Smooth muscle cell (in vitro differentiated cells): ENCODE measurements around the gene CACNA1C. TPM values are rescaled to one million over a fixed set of nuclear protein-coding genes. Genes with fewer than 3 reads are reported as not detected.
"Not testable (repeated sequence)": the region's sequence is repeated elsewhere in the genome, so short reads cannot be mapped to it uniquely, and the experiment has no call there.

ENCODE experiments used
- DNase-seq: peaks from one replicate; lab custom pipeline; 2025; ENCODE audit not compliant: unreplicated experiment; lab: John Stamatoyannopoulos, UW
- H2AFZ ChIP-seq: fragments of 200-600 bp; sonication (generic); 2 replicates; pipeline ENCODE4 v1.6.0; 2016; ENCODE audit warnings: antibody characterized with exemption, low read depth, mild to moderate bottlenecking
- H3F3A ChIP-seq: fragments of 200-600 bp; sonication (generic); 2 replicates; pipeline ENCODE4 v1.6.0; 2017; ENCODE audit warnings: antibody characterized with exemption, low read depth
- H3K27ac ChIP-seq: fragments of 200-600 bp; sonication (generic); 2 replicates; pipeline ENCODE4 v1.5.1; 2016; ENCODE audit warnings: low read depth, mild to moderate bottlenecking
- H3K27me3 ChIP-seq: fragments of 200-600 bp; sonication (generic); 2 replicates; pipeline ENCODE4 v1.6.1; 2016; ENCODE audit warnings: low read depth, mild to moderate bottlenecking
- H3K36me3 ChIP-seq: fragments of 200-600 bp; sonication (generic); 2 replicates; pipeline ENCODE4 v1.5.1; 2016; ENCODE audit warnings: low read depth
- H3K4me1 ChIP-seq: fragments of 200-600 bp; sonication (generic); 2 replicates; pipeline ENCODE4 v1.5.1; 2016; ENCODE audit warnings: low read depth
- H3K4me2 ChIP-seq: fragments of 200-600 bp; sonication (generic); 2 replicates; pipeline ENCODE4 v1.6.0; 2016; ENCODE audit warnings: mild to moderate bottlenecking
- H3K4me3 ChIP-seq: fragments of 200-600 bp; sonication (generic); 2 replicates; pipeline ENCODE4 v1.5.1; 2016; ENCODE audit warnings: mild to moderate bottlenecking
- H3K79me2 ChIP-seq: fragments of 200-600 bp; sonication (generic); 2 replicates; pipeline ENCODE4 v1.6.0; 2016; ENCODE audit warnings: low read depth, mild to moderate bottlenecking
- H3K9ac ChIP-seq: fragments of 200-600 bp; sonication (generic); 2 replicates; pipeline ENCODE4 v1.6.0; 2016; ENCODE audit warnings: low read depth
- H3K9me3 ChIP-seq: fragments of 200-600 bp; sonication (generic); replicated peaks from 2 replicates; pipeline ENCODE4 v1.5.1; 2016; ENCODE audit warnings: low read depth
- H4K20me1 ChIP-seq: fragments of 200-600 bp; sonication (generic); 2 replicates; pipeline ENCODE4 v1.6.0; 2016; ENCODE audit warnings: low read depth
- CTCF ChIP-seq: fragments of 200-600 bp; sonication (generic); IDR thresholded peaks from 2 replicates; pipeline ENCODE4 v1.5.1; 2017; ENCODE audit warnings: borderline replicate concordance, mild to moderate bottlenecking, antibody characterized with exemption; ENCODE audit not compliant: insufficient read depth, poor library complexity, severe bottlenecking
- WGBS: methylation state at CpG from one replicate; pipeline ENCODE4 v1.1.7; 2016; ENCODE audit warnings: low lambda C conversion rate; 5-methylcytosine and 5-hydroxymethylcytosine counted together
- polyA plus RNA-seq: library from polyadenylated mRNA; unstranded; fragments of >200 nt; fragmentation: Nextera tagmentation; extraction: Ambion mirVana; gene quantifications from 2 replicates; pipeline ENCODE4 v1.2.1, GENCODE V29; 2016
- total RNA-seq: library from RNA; depleted of rRNA; stranded (reverse); fragments of >200 nt; gene quantifications from 2 replicates; pipeline ENCODE4 v1.2.3, GENCODE V29; 2014

The CACNA1C gene
- total and polyA plus RNA-seq, 2 experiments from 2014 or later: 1.6 to 4.5 TPM

- Histone ChIP-seq H3K27ac (no peak overlapping the region), H3K9me3 (no peaks in the 10 kb centered on the region), H3K4me3 (no peak overlapping the region), H2AFZ (no peak overlapping the region), H3F3A (no peaks in the 10 kb centered on the region), H4K20me1 (no peaks in the 10 kb centered on the region), H3K9ac (no peak overlapping the region), H3K36me3 (no peaks in the 10 kb centered on the region), H3K27me3 (no peaks in the 10 kb centered on the region), H3K4me1 (no peaks in the 10 kb centered on the region), H3K4me2 (no peak overlapping the region), H3K79me2 (no peaks in the 10 kb centered on the region)
- WGBS: 63% methylated on average over 7 of the region's 7 CpGs
- no peak for TF ChIP-seq CTCF
- no peak for DNase-seq
Measured at GRCh38 chr12:2129076-2129475, 76.3 kb downstream of the CACNA1C start.

GRCh38 chr12:2135661-2136418 is 83.1 kb downstream of the CACNA1C start:
- peak overlapping the region; percentile 13 for H3K4me3 ChIP-seq
- H3K4me2 ChIP-seq: peak overlapping the region; percentile 31
- not testable (repeated sequence) for H3K9ac ChIP-seq, H3K36me3 ChIP-seq, H3K27ac ChIP-seq, H3F3A ChIP-seq, H3K27me3 ChIP-seq, H4K20me1 ChIP-seq, DNase-seq, H3K79me2 ChIP-seq, H3K9me3 ChIP-seq, H3K4me1 ChIP-seq
- 41% methylated on average over 32 of the region's 37 CpGs for WGBS
- H2AFZ ChIP-seq: peak overlapping the region; percentile 55

- no peak for DNase-seq
Measured at GRCh38 chr12:2136901-2137300, 84.1 kb downstream of the CACNA1C start.

GRCh38 chr12:2137711-2138110 is 84.9 kb downstream of the CACNA1C start:
- peaks cover 4% of the 10 kb centered on the region for H3K4me1 ChIP-seq
- H3F3A ChIP-seq: no peaks in the 10 kb centered on the region
- H3K79me2 ChIP-seq: no peaks in the 10 kb centered on the region
- no peaks in the 10 kb centered on the region for H3K9me3 ChIP-seq
- no peaks in the 10 kb centered on the region for H3K36me3 ChIP-seq
- TF ChIP-seq CTCF: no peak
- H3K27ac ChIP-seq: no peak overlapping the region
- no peaks in the 10 kb centered on the region for H4K20me1 ChIP-seq
- H3K4me2 ChIP-seq: no peak overlapping the region
- no peak overlapping the region for H2AFZ ChIP-seq
- WGBS: 97% methylated on average over 10 of the region's 10 CpGs
- no peak overlapping the region for H3K4me3 ChIP-seq
- no peak for DNase-seq
- no peaks in the 10 kb centered on the region for H3K27me3 ChIP-seq
- no peak overlapping the region for H3K9ac ChIP-seq

More at GRCh38 chr12:2136901-2137300, 84.1 kb downstream of the CACNA1C start:
- Histone ChIP-seq H2AFZ (no peak overlapping the region), H3K4me2 (no peak overlapping the region), H3F3A (no peaks in the 10 kb centered on the region), H3K36me3 (no peaks in the 10 kb centered on the region), H3K9me3 (no peaks in the 10 kb centered on the region), H3K27me3 (no peaks in the 10 kb centered on the region), H3K4me3 (no peak overlapping the region), H3K9ac (no peak overlapping the region), H4K20me1 (no peaks in the 10 kb centered on the region), H3K27ac (no peak overlapping the region), H3K79me2 (no peaks in the 10 kb centered on the region), H3K4me1 (peaks cover 4% of the 10 kb centered on the region)
- TF ChIP-seq CTCF: no peak
- WGBS: over 99% methylated on average over 10 of the region's 10 CpGs
